PFSK-1 (cell line): ENCODE data around the gene BAIAP2L1.

Source experiments
- FOXP2 ChIP-seq: optimal IDR thresholded peaks from 2 replicates; pipeline ENCODE3; 2011; ENCODE audit warnings: borderline replicate concordance, control low read depth, inconsistent platforms; ENCODE audit not compliant: insufficient read depth; ENCODE audit errors: extremely low read length, extremely low read depth
- POLR2AphosphoS5 ChIP-seq: IDR thresholded peaks from 2 replicates; pipeline ENCODE4 v1.6.1; 2012; ENCODE audit warnings: low read depth, mild to moderate bottlenecking, control low read depth, low read length, moderate library complexity
- SIN3A ChIP-seq: IDR thresholded peaks from 2 replicates; pipeline ENCODE4 v1.6.1; 2012; ENCODE audit warnings: mild to moderate bottlenecking, low read length, moderate library complexity, borderline replicate concordance; ENCODE audit not compliant: insufficient read depth
- TAF1 ChIP-seq: IDR thresholded peaks from 2 replicates; pipeline ENCODE4 v1.6.1; 2012; ENCODE audit warnings: low read length, control low read depth, borderline replicate concordance; ENCODE audit not compliant: insufficient read depth
- TF ChIP-seq, protein P1 (sequence below), 2 experiments: IDR thresholded peaks; 2 replicates each; pipeline versions ENCODE4 v1.6.1 to v1.8.0; 2011 to 2012; ENCODE audit warnings: low read depth in 2 of 2, low read length in 2 of 2, control low read depth in 1 of 2, inconsistent platforms in 1 of 2, mild to moderate bottlenecking in 1 of 2, moderate library complexity in 1 of 2; ENCODE audit not compliant: insufficient read depth in 1 of 2

BAIAP2L1 gene

DNA sequence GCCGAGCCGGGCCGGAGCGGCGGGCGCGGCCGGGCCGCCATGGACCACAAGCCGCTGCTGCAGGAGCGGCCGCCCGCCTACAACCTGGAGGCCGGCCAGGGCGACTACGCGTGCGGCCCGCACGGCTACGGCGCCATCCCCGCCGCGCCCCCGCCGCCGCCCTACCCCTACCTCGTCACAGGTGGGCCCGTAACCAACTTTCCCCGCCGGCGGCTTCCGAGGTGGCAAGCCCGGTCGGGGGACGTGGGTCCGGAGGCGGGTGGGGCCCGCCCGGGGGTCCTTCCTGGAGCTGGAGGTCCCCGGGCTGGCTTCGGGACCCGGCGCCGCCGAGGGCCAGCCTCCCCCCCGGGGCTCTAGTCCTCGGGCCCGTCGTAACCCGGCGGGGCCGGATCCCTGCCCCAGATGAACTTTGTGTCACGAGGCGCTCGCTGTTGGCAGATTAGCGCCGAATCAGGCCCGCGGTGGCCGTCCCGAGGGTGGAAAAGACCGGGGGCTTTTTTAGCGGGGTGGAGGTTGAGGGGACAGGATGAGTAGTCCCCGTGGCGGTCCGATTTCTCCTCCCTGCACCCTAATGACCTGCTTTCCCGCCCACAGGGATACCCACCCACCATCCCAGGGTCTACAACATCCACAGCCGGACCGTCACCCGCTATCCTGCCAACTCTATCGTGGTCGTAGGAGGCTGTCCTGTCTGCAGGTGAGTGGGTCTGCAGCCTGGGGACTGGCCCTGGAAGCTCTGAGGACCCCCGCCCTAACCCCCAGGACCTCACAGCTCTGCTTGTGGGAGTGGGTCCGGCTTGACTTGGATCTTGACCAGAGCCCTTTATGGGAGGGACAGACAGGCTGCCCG lies 118.9 kb downstream of the BAIAP2L1 start:
- TF ChIP-seq, protein P1, sequence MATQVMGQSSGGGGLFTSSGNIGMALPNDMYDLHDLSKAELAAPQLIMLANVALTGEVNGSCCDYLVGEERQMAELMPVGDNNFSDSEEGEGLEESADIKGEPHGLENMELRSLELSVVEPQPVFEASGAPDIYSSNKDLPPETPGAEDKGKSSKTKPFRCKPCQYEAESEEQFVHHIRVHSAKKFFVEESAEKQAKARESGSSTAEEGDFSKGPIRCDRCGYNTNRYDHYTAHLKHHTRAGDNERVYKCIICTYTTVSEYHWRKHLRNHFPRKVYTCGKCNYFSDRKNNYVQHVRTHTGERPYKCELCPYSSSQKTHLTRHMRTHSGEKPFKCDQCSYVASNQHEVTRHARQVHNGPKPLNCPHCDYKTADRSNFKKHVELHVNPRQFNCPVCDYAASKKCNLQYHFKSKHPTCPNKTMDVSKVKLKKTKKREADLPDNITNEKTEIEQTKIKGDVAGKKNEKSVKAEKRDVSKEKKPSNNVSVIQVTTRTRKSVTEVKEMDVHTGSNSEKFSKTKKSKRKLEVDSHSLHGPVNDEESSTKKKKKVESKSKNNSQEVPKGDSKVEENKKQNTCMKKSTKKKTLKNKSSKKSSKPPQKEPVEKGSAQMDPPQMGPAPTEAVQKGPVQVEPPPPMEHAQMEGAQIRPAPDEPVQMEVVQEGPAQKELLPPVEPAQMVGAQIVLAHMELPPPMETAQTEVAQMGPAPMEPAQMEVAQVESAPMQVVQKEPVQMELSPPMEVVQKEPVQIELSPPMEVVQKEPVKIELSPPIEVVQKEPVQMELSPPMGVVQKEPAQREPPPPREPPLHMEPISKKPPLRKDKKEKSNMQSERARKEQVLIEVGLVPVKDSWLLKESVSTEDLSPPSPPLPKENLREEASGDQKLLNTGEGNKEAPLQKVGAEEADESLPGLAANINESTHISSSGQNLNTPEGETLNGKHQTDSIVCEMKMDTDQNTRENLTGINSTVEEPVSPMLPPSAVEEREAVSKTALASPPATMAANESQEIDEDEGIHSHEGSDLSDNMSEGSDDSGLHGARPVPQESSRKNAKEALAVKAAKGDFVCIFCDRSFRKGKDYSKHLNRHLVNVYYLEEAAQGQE (IDR thresholded peaks at IDR 0.05; ENCODE audit: insufficient read depth in 1 of 2, low read depth in 2 of 2, low read length in 2 of 2): no peak
- TF ChIP-seq SIN3A (no peak), TAF1 (no peak), POLR2AphosphoS5 (no peak), FOXP2 (no peak)

DNA sequence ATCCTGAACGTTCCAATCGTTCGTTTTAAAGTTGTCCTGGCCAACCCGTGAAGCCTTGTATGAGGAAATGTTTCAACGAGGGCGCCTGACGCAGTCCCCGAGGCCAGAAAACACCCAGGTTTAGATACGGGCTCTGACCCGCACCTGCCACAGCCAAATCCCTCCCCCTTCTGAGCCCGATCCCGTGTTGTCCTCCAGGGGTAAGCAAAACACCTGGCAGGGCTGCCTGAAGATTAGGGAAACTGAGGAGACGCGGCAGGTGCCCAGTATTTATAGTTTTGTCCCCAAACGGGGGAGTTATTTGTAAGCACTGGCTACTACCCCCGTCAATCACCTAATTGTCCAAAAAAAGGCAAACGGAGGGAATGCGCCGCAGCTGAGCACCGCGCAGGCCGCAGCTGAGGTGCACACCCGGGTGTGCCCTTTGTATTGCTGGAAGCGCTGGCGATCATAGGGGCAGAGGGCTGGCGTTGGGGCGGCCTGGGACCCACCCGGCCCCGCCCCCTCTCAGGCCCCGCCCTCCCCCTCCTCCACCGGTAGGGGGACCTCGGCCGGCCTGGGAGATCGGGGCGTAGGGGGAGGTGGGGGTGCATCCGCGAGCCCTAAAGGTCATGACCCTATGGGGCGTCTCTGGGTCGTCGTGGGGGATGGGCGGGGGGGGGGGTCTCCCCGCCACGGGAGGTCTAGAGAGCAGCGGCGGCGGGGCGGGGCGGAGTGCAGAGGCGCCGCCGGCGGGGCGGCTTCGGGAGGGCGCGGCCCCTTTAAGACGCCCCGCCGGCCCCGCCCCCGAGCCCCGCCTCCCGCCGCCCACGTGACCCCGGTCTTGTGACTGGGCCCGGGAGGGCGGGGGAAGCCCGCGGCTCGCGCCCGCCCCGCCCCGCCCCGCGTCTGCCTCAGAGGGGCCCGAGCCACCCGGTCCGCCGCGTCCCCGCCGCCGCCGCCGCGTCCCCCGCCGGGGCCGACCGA lies 119.8 kb downstream of the BAIAP2L1 start, which contains the start of gene BRI3:
BRI3 (plus strand) TSS at position 896 of the 966 bp plus-strand sequence. CDS start 110 bp downstream, outside the sequence.
- no peak for TF ChIP-seq TAF1
- TF ChIP-seq, protein P1 (IDR thresholded peaks at IDR 0.05; ENCODE audit: insufficient read depth in 1 of 2, low read depth in 2 of 2, low read length in 2 of 2): no peak
- peak; percentile 50; the same call in 1 of the 2 replicates for TF ChIP-seq POLR2AphosphoS5
- TF ChIP-seq FOXP2: no peak
- TF ChIP-seq SIN3A: no peak

DNA sequence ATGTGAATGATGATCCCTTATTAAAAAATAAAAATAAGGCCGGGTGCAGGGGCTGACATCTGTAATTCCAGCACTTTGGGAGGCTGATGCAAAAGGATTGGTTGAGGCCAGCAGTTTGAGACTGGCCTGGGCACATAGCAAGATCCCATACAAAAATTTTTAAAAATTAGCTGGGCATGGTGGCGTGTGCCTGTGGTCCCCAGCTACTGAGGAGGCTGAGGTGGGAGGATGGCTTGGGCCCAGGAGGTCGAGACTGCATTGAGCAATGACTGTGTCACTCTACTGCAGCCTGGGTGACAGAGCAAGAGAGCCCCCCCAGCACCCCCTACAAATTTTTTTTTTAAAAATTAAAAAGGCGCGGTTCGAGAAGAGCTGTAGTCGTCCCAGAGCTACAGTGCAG lies 120.6 kb downstream of the BAIAP2L1 start:
- no peak for TF ChIP-seq SIN3A
- TF ChIP-seq FOXP2: no peak
- TF ChIP-seq TAF1: no peak
- TF ChIP-seq, protein P1 (IDR thresholded peaks at IDR 0.05; ENCODE audit: insufficient read depth in 1 of 2, low read depth in 2 of 2, low read length in 2 of 2): no peak
- TF ChIP-seq POLR2AphosphoS5: no peak

DNA sequence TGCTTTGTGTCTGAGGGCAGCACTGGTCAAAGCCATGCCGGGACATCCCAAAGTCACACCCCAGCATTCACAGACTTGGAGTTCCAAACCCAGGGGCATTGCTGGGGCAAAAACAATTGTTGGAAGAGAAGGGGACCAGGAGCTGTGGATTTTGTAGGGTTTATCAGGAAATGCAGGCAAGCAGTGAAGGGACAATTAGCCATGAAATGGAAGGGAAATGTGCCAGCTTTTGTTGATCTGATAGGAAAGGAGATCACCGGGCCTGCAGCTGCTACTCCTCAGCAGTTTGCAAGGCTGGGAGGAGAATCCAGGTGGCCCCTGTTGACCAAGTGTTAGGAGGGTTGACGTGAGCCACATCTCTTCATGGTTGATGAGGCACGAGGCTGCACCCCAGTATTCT lies 122.0 kb downstream of the BAIAP2L1 start:
- TF ChIP-seq TAF1 (no peak), SIN3A (no peak), FOXP2 (no peak), POLR2AphosphoS5 (no peak)
- TF ChIP-seq, protein P1 (IDR thresholded peaks at IDR 0.05; ENCODE audit: insufficient read depth in 1 of 2, low read depth in 2 of 2, low read length in 2 of 2): no peak
